GM19324 (cell line): ENCODE results near the gene KCNJ18.
"Not testable (repeated sequence)": the region's sequence is repeated elsewhere in the genome, so short reads cannot be mapped to it uniquely, and the experiment has no call there.

Experiments used
- ATAC-seq: cut with Tn5 transposase; IDR thresholded peaks from one replicate; pipeline ENCODE4 v1.9.1; 2021; ENCODE audit warnings: mild to moderate bottlenecking, moderate library complexity; ENCODE audit not compliant: unreplicated experiment, low FRiP score

Gene KCNJ18

GRCh38 chr17:21691883-21692703 lies at the start of gene KCNJ18:
KCNJ18 (plus strand) TSS chr17:21692523; CDS start chr17:21702787, 10,264 bp downstream.
- not testable (repeated sequence) for ATAC-seq

GRCh38 chr17:21648125-21648524 lies 44.2 kb upstream of the KCNJ18 start:
- not testable (repeated sequence) for ATAC-seq

GRCh38 chr17:21650043-21650442 lies 42.3 kb upstream of the KCNJ18 start:
- ATAC-seq, result not testable (repeated sequence)

- not testable (repeated sequence) for ATAC-seq
These were observed 40.3 kb upstream of the KCNJ18 start for GRCh38 chr17:21652049-21652448.

- not testable (repeated sequence) for ATAC-seq
These were observed 39.1 kb upstream of the KCNJ18 start for GRCh38 chr17:21653211-21653610.

GRCh38 chr17:21656518-21657309 lies 35.6 kb upstream of the KCNJ18 start:
- ATAC-seq, result not testable (repeated sequence)

GRCh38 chr17:21659635-21660034 lies 32.7 kb upstream of the KCNJ18 start:
- ATAC-seq, result not testable (repeated sequence)

GRCh38 chr17:21661455-21661854 lies 30.9 kb upstream of the KCNJ18 start:
- not testable (repeated sequence) for ATAC-seq

GRCh38 chr17:21663166-21663565 lies 29.2 kb upstream of the KCNJ18 start:
- ATAC-seq, result not testable (repeated sequence)

GRCh38 chr17:21663614-21664474 lies 28.5 kb upstream of the KCNJ18 start:
- not testable (repeated sequence) for ATAC-seq

- not testable (repeated sequence) for ATAC-seq
These were observed 27.2 kb upstream of the KCNJ18 start for GRCh38 chr17:21665171-21665570.

GRCh38 chr17:21665935-21666493 lies 26.3 kb upstream of the KCNJ18 start:
- not testable (repeated sequence) for ATAC-seq

GRCh38 chr17:21666711-21667412 lies 25.5 kb upstream of the KCNJ18 start:
- not testable (repeated sequence) for ATAC-seq

GRCh38 chr17:21667413-21668117 lies 24.8 kb upstream of the KCNJ18 start:
- not testable (repeated sequence) for ATAC-seq

GRCh38 chr17:21668118-21668488 lies 24.2 kb upstream of the KCNJ18 start:
- ATAC-seq, result not testable (repeated sequence)

GRCh38 chr17:21668746-21669508 lies 23.4 kb upstream of the KCNJ18 start:
- ATAC-seq, result not testable (repeated sequence)

- ATAC-seq, result not testable (repeated sequence)
These were observed 22.5 kb upstream of the KCNJ18 start for GRCh38 chr17:21669616-21670360.
